ENCODE measurements around the gene CDH23. TPM values are rescaled to one million over a fixed set of nuclear protein-coding genes. Genes with fewer than 3 reads are reported as not detected.

Gene CDH23
- total RNA-seq, 2 donors from 2014 or later: 28.5 to 58.7 TPM

GRCh38 chr10:71613877-71614276, 217.2 kb downstream of the CDH23 start:
- H3K27me3 ChIP-seq: no peaks in the 10 kb centered on the region
- H3K4me1 ChIP-seq: no peaks in the 10 kb centered on the region
- TF ChIP-seq CTCF (IDR thresholded peaks at IDR 0.05): no peak
- H3K4me3 ChIP-seq: no peak overlapping the region
- H3K9me3 ChIP-seq: no peaks in the 10 kb centered on the region
- WGBS, 2 donors: 79 to 90% methylated on average over 2 to 4 of the region's 4 CpGs
- intact Hi-C loops (cut with DNase I): no loop called here
- H3K36me3 ChIP-seq (replicated peaks in 1 of 2; ENCODE audit: insufficient read depth in 1 of 2, low read depth in 2 of 2): no peaks in the 10 kb centered on the region
- DNase-seq: no peak
- no peak for ATAC-seq
- H3K27ac ChIP-seq: no peak overlapping the region

GRCh38 chr10:71614946-71615345, 218.2 kb downstream of the CDH23 start:
- no peak for ATAC-seq
- Histone ChIP-seq H3K4me1 (no peaks in the 10 kb centered on the region), H3K9me3 (no peaks in the 10 kb centered on the region), H3K36me3 (replicated peaks in 1 of 2; ENCODE audit: insufficient read depth in 1 of 2, low read depth in 2 of 2) (no peaks in the 10 kb centered on the region), H3K27ac (no peak overlapping the region), H3K4me3 (no peak overlapping the region), H3K27me3 (no peaks in the 10 kb centered on the region)
- no peak for DNase-seq
- 74 to 87% methylated on average over 5 of the region's 5 CpGs for WGBS, 2 donors
- intact Hi-C loops (cut with DNase I): no loop called here
- no peak for TF ChIP-seq CTCF (IDR thresholded peaks at IDR 0.05)
- TF ChIP-seq POLR2A (IDR thresholded peaks at IDR 0.05): no peak

GRCh38 chr10:71615538-71616329, 219.0 kb downstream of the CDH23 start:
- no peak for ATAC-seq
- TF ChIP-seq CTCF (IDR thresholded peaks at IDR 0.05) (no peak), POLR2A (IDR thresholded peaks at IDR 0.05) (no peak)
- intact Hi-C loops (cut with DNase I): no loop called here
- WGBS, 2 donors: 81 to 87% methylated on average over 12 to 24 of the region's 24 CpGs
- Histone ChIP-seq H3K9me3 (no peaks in the 10 kb centered on the region), H3K36me3 (replicated peaks in 1 of 2; ENCODE audit: insufficient read depth in 1 of 2, low read depth in 2 of 2) (no peaks in the 10 kb centered on the region), H3K27ac (no peak overlapping the region), H3K27me3 (no peaks in the 10 kb centered on the region), H3K4me3 (no peak overlapping the region), H3K4me1 (no peaks in the 10 kb centered on the region)
- no peak for DNase-seq

- H3K36me3 ChIP-seq (replicated peaks in 1 of 2; ENCODE audit: insufficient read depth in 1 of 2, low read depth in 2 of 2): no peaks in the 10 kb centered on the region
- WGBS, 2 donors: 92 to 97% methylated on average over 10 to 12 of the region's 12 CpGs
- DNase-seq (no peak), ATAC-seq (no peak)
- H3K4me1 ChIP-seq: peaks cover 10% of the 10 kb centered on the region
- TF ChIP-seq CTCF (IDR thresholded peaks at IDR 0.05) (no peak), POLR2A (IDR thresholded peaks at IDR 0.05) (no peak)
- intact Hi-C loops (cut with DNase I): no loop called here
- no peak overlapping the region for H3K4me3 ChIP-seq
- H3K9me3 ChIP-seq: no peaks in the 10 kb centered on the region
- H3K27me3 ChIP-seq: no peaks in the 10 kb centered on the region
- no peak overlapping the region for H3K27ac ChIP-seq
Observed at GRCh38 chr10:71616817-71617654, 220.3 kb downstream of the CDH23 start.
